Neural progenitor cell (in vitro differentiated cells): ENCODE results near the gene LILRB2.

Experiments
- CTCF ChIP-seq: fragments of 200-600 bp; sonication (generic); IDR thresholded peaks from 2 replicates; pipeline ENCODE4 v1.5.1; 2017; ENCODE audit warnings: antibody characterized with exemption, mild to moderate bottlenecking
- EZH2 ChIP-seq: fragments of 200-600 bp; sonication (generic); IDR thresholded peaks from 2 replicates; pipeline ENCODE4 v1.6.1; 2017; ENCODE audit warnings: antibody characterized with exemption, mild to moderate bottlenecking, moderate library complexity
- EZH2phosphoT487 ChIP-seq: fragments of 200-600 bp; sonication (generic); IDR thresholded peaks from 2 replicates; pipeline ENCODE4 v1.6.1; 2017; ENCODE audit warnings: antibody characterized with exemption

- TF ChIP-seq EZH2 = no peak
- TF ChIP-seq CTCF = no peak
- no peak for TF ChIP-seq EZH2phosphoT487
These were observed 35.0 kb downstream of the LILRB2 start for GRCh38 chr19:54245936-54246335.
